ENCODE measurements around the gene COL11A2.

- TF ChIP-seq GATA3 (IDR thresholded peaks at IDR 0.05; ENCODE audit: low read depth, low read length) (no peak), GATA2 (IDR thresholded peaks at IDR 0.05; ENCODE audit: low read depth, low read length) (no peak)
Observed at GRCh38 chr6:33190504-33191107, 1.7 kb downstream of the COL11A2 start.
